Parathyroid adenoma (tissue), 2 donors: ENCODE data around the gene NCOR1.
"Not testable (repeated sequence)": the region's sequence is repeated elsewhere in the genome, so short reads cannot be mapped to it uniquely, and the experiment has no call there.

Experiments
- H2AFZ ChIP-seq: fragments of 300-600 bp; sonication (generic); one replicate; pipeline ENCODE4 v1.7.0; 2017; ENCODE audit warnings: antibody characterized with exemption, mild to moderate bottlenecking
- H3K27ac ChIP-seq: fragments of 300-600 bp; sonication (generic); one replicate; pipeline ENCODE4 v1.7.0; 2017
- H3K27me3 ChIP-seq: fragments of 300-600 bp; sonication (generic); one replicate; pipeline ENCODE4 v1.7.0; 2017; ENCODE audit warnings: low read length; ENCODE audit not compliant: control insufficient read depth, insufficient read depth
- H3K36me3 ChIP-seq: fragments of 300-600 bp; sonication (generic); one replicate; pipeline ENCODE4 v1.7.0; 2017; ENCODE audit warnings: low read length; ENCODE audit not compliant: control insufficient read depth, insufficient read depth
- H3K4me1 ChIP-seq: fragments of 300-600 bp; sonication (generic); one replicate; pipeline ENCODE4 v1.7.0; 2017; ENCODE audit warnings: control low read depth
- H3K4me2 ChIP-seq: fragments of 300-600 bp; sonication (generic); one replicate; pipeline ENCODE4 v1.7.0; 2017; ENCODE audit warnings: low read length
- H3K4me3 ChIP-seq: fragments of 300-600 bp; sonication (generic); one replicate; pipeline ENCODE4 v1.7.0; 2017; ENCODE audit warnings: low read depth, low read length
- H3K79me2 ChIP-seq: fragments of 300-600 bp; sonication (generic); one replicate; pipeline ENCODE4 v1.7.0; 2017; ENCODE audit warnings: control low read depth
- H3K9ac ChIP-seq: fragments of 300-600 bp; sonication (generic); one replicate; pipeline ENCODE4 v1.7.0; 2017; ENCODE audit warnings: mild to moderate bottlenecking
- H3K9me3 ChIP-seq: fragments of 300-600 bp; sonication (generic); one replicate; pipeline ENCODE4 v1.7.0; 2017; ENCODE audit warnings: low read length; ENCODE audit not compliant: control insufficient read depth
- CTCF ChIP-seq: fragments of 300-600 bp; sonication (generic); IDR thresholded peaks from one replicate; pipeline ENCODE4 v1.7.0; 2017; ENCODE audit warnings: antibody characterized with exemption, mild to moderate bottlenecking
- donor health status: primary hyperparathyroidism.

NCOR1 gene

GRCh38 chr17:16211590-16211989, 3.7 kb downstream of the NCOR1 start:
- no peaks in the 10 kb centered on the region for H3K36me3 ChIP-seq
- H3K4me2 ChIP-seq = no peak overlapping the region
- H3K9ac ChIP-seq = no peak overlapping the region
- no peak overlapping the region for H3K4me3 ChIP-seq
- H3K27me3 ChIP-seq = no peaks in the 10 kb centered on the region
- H3K9me3 ChIP-seq = no peaks in the 10 kb centered on the region
- no peak for TF ChIP-seq CTCF
- H3K4me1 ChIP-seq = no peaks in the 10 kb centered on the region
- H3K27ac ChIP-seq = no peak overlapping the region
- H2AFZ ChIP-seq = no peak overlapping the region
- peaks cover 45% of the 10 kb centered on the region for H3K79me2 ChIP-seq

DNA sequence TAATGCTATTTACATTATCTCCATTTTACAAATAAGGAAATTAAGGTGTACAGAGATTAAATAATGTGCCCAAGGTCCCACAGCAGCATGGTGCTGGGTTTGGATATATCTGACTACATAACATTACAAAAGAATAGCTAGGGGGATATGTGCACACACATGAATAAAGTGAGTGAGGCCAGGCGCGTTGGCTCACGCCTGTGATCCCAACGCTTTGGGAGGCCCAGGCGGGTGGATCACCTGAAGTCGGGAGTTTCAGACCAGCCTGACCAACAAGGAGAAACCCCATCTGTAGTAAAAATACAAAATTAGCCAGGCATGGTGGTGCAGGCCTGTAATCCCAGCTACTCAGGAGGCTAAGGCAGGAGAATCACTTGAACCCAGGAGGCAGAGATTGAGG, 10.6 kb downstream of the NCOR1 start:
- H3K4me2 ChIP-seq, H3K9me3 ChIP-seq, H3K36me3 ChIP-seq, H2AFZ ChIP-seq, H3K27me3 ChIP-seq, H3K27ac ChIP-seq, H3K4me1 ChIP-seq, H3K9ac ChIP-seq, H3K4me3 ChIP-seq: not testable (repeated sequence)
- H3K79me2 ChIP-seq = peaks cover 37% of the 10 kb centered on the region

DNA sequence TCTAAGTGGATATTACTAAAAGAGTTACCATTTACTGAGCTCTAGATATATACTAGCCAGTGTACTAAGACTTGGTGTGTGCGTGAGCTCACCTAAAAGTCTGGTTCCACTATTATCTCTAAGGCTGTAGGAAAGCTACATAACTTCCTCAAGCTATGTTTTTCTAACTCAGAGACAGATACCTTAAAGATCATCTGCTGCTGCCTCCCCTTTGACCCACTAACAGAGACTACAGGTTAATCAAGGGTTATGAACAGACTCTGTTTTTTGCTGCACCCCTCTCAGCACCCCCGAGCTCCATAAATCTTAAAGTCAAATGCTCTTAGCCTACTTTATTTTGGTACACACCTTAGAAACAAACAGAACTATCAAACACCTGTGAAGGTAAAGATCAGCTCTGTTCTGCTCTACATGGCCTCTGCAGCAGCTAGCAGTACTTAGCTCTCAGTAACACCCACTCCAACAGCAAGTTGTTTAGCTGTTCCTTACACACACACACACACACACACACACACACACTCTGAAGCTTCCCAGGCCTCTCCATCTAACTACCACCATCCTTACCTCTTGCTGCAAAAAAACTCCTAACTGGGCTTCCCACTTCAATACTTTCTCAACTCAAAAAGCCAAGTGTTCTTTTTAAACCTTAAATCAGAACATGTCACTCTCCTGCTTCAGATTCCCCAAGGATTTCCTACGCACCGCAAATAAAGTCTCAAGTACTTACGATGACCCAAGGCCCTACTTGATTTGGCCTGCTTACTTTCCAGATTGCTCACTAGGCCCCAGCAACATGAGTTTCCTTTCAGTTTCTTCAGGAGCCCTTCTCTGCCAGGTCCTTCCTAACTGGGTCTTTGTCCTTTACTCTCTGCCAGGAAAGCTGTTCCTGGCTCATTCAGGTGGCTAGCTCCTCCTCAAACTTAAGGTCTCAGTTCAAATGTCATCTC, 12.5 kb downstream of the NCOR1 start:
- H3K4me3 ChIP-seq, H3K27me3 ChIP-seq, H3K9me3 ChIP-seq, H3K4me1 ChIP-seq, H3K36me3 ChIP-seq, H3K4me2 ChIP-seq, H2AFZ ChIP-seq, H3K9ac ChIP-seq, H3K27ac ChIP-seq: not testable (repeated sequence)
- H3K79me2 ChIP-seq = peaks cover 32% of the 10 kb centered on the region

DNA sequence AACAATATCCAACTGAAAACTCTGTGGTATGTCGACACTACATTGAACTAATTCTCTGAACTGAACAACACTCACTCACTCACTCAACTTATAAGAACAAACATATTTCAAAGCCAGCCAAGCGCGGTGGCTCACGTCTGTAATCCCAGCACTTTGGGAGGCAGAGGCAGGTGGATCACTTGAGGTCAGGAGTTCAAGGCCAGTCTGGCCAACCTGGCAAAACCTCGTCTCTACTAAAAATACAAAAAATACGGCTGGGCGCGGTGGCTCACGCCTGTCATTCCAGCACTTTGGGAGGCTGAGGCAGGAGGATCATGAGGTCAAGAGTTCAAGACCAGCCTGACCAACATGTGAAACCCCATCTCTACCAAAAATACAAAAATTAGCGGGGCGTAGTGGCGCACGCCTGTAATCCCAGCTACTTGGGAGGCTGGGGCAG, 13.6 kb downstream of the NCOR1 start:
- H3K27me3 ChIP-seq, H3K9ac ChIP-seq, H2AFZ ChIP-seq, H3K4me1 ChIP-seq, H3K4me2 ChIP-seq, H3K36me3 ChIP-seq, H3K9me3 ChIP-seq, H3K4me3 ChIP-seq, H3K27ac ChIP-seq: not testable (repeated sequence)
- H3K79me2 ChIP-seq = peaks cover 32% of the 10 kb centered on the region

- Histone ChIP-seq H3K79me2 (peaks cover 20% of the 10 kb centered on the region), H3K9me3 (no peaks in the 10 kb centered on the region), H2AFZ (no peak overlapping the region), H3K9ac (no peak overlapping the region), H3K36me3 (no peaks in the 10 kb centered on the region), H3K4me2 (no peak overlapping the region), H3K27me3 (no peaks in the 10 kb centered on the region), H3K27ac (no peak overlapping the region), H3K4me1 (peaks cover 8% of the 10 kb centered on the region), H3K4me3 (no peak overlapping the region)
- no peak for TF ChIP-seq CTCF
These were observed 16.2 kb downstream of the NCOR1 start for GRCh38 chr17:16199093-16199492.

DNA sequence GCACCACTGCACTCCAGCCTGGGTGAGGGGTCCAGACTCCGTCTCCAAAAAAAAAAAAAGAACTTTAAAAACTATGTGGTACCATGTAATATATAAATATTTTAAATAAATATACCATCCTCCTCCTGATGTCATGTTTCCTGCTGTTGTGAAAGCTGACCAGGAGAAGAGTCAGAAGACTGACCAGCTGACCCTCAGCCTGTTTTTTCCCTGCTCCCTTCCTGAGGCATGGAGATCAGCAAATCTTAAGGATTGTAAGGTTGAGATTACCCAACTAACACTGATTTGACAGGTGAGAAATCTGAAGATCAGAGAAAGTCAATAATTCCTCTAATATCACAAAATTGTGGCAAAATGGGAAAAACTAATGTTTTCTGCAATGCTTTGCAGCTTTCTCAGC, 18.1 kb downstream of the NCOR1 start:
- Histone ChIP-seq H3K27me3 (no peaks in the 10 kb centered on the region), H3K4me2 (no peak overlapping the region), H3K9ac (no peak overlapping the region), H3K36me3 (no peaks in the 10 kb centered on the region), H3K4me3 (no peak overlapping the region), H3K4me1 (peaks cover under 1% of the 10 kb centered on the region), H3K27ac (no peak overlapping the region), H2AFZ (no peak overlapping the region), H3K79me2 (peaks cover 22% of the 10 kb centered on the region), H3K9me3 (no peaks in the 10 kb centered on the region)
- TF ChIP-seq CTCF = no peak

DNA sequence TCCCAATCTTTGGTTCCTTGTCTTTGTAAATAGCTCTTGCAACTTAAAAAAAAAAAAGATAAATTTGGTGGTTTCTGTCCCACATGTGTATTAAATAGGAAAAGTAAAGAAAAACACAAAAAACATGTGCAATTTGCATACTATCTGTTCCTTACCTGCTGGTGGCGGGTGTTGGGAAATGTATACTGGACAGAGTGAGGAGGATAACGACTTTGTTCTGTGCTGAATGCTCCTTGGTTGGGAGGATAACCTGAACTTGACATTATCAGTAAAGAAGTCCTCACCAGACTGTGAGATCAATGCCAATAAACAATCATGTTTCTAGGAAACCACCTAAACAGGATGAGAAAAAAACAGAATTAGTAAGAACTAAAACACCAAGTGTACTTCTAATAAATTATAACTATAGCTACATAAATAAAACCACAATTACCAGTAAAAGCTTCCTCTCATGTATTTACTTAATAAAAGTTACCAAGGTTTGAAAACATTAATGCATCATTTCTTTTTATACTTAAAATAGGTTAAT, 21.0 kb downstream of the NCOR1 start:
- H3K27ac ChIP-seq, H3K27me3 ChIP-seq, H3K36me3 ChIP-seq, H3K9ac ChIP-seq, H3K9me3 ChIP-seq, H3K4me1 ChIP-seq, H3K4me2 ChIP-seq, H2AFZ ChIP-seq, H3K4me3 ChIP-seq: not testable (repeated sequence)
- peaks cover 18% of the 10 kb centered on the region for H3K79me2 ChIP-seq
